GM23248 (cell line): ENCODE data around the gene AQP12A. TPM values are rescaled to one million over a fixed set of nuclear protein-coding genes. Genes with fewer than 3 reads are reported as not detected.

Experiments
- DNase-seq: peaks from one replicate; pipeline ENCODE4 v3.0.0-alpha.2; 2015
- H2AFZ ChIP-seq: fragments of 200-600 bp; sonication (generic); 2 replicates; pipeline ENCODE4 v1.6.1; 2016; ENCODE audit warnings: antibody characterized with exemption
- H3F3A ChIP-seq: fragments of 200-600 bp; sonication (generic); 2 replicates; pipeline ENCODE4 v1.6.1; 2016; ENCODE audit warnings: mild to moderate bottlenecking, antibody characterized with exemption, mixed run types; ENCODE audit not compliant: insufficient read depth
- H3K27ac ChIP-seq: fragments of 200-600 bp; sonication (generic); 2 replicates; pipeline ENCODE4 v1.5.1; 2016; ENCODE audit warnings: mild to moderate bottlenecking
- H3K27me3 ChIP-seq: fragments of 200-600 bp; sonication (generic); replicated peaks from 2 replicates; pipeline ENCODE4 v1.6.1; 2016; ENCODE audit warnings: mild to moderate bottlenecking; ENCODE audit not compliant: insufficient read depth
- H3K36me3 ChIP-seq: fragments of 200-600 bp; sonication (generic); 2 replicates; pipeline ENCODE4 v1.6.1; 2016; ENCODE audit warnings: low read depth, mild to moderate bottlenecking
- H3K4me1 ChIP-seq: fragments of 200-600 bp; sonication (generic); 2 replicates; pipeline ENCODE4 v1.6.1; 2016; ENCODE audit warnings: mild to moderate bottlenecking; ENCODE audit not compliant: insufficient read depth
- H3K4me2 ChIP-seq: fragments of 200-600 bp; sonication (generic); one replicate; pipeline ENCODE4 v1.6.1; 2016; ENCODE audit warnings: mild to moderate bottlenecking; ENCODE audit not compliant: unreplicated experiment
- H3K4me3 ChIP-seq: fragments of 200-600 bp; sonication (generic); 2 replicates; pipeline ENCODE4 v1.5.1; 2016; ENCODE audit warnings: mild to moderate bottlenecking
- H3K79me2 ChIP-seq: fragments of 200-600 bp; sonication (generic); 2 replicates; pipeline ENCODE4 v1.6.1; 2016; ENCODE audit warnings: mild to moderate bottlenecking; ENCODE audit not compliant: insufficient read depth
- H3K9ac ChIP-seq: fragments of 200-600 bp; sonication (generic); 2 replicates; pipeline ENCODE4 v1.6.1; 2016; ENCODE audit warnings: mild to moderate bottlenecking
- H3K9me2 ChIP-seq: fragments of 200-600 bp; sonication (generic); 2 replicates; pipeline ENCODE4 v1.6.1; 2016; ENCODE audit warnings: mixed run types, mild to moderate bottlenecking, moderate library complexity; ENCODE audit not compliant: insufficient read depth
- H3K9me3 ChIP-seq: fragments of 200-600 bp; sonication (generic); one replicate; pipeline ENCODE4 v1.6.1; 2017; ENCODE audit warnings: low read depth
- H4K20me1 ChIP-seq: fragments of 200-600 bp; sonication (generic); 2 replicates; pipeline ENCODE4 v1.6.0; 2016; ENCODE audit not compliant: insufficient read depth
- EZH2 ChIP-seq: fragments of 200-600 bp; sonication (generic); IDR thresholded peaks from 2 replicates; pipeline ENCODE4 v1.6.1; 2018; ENCODE audit warnings: antibody characterized with exemption, mild to moderate bottlenecking; ENCODE audit not compliant: insufficient read depth, poor library complexity, severe bottlenecking
- EZH2phosphoT487 ChIP-seq: fragments of 200-600 bp; sonication (generic); IDR thresholded peaks from 2 replicates; pipeline ENCODE4 v1.6.1; 2018; ENCODE audit warnings: antibody characterized with exemption, moderate library complexity, mild to moderate bottlenecking, low read depth; ENCODE audit not compliant: insufficient read depth
- WGBS, 2 experiments: methylation state at CpG; one replicate each; pipeline ENCODE4 v1.1.6; 2015 to 2017; ENCODE audit warnings: low lambda C conversion rate in 2 of 2, low coverage in 1 of 2; ENCODE audit errors: missing lambda C conversion rate in 2 of 2; 5-methylcytosine and 5-hydroxymethylcytosine counted together
- in situ Hi-C: fragments of 300-500 bp; cut with MboI; formaldehyde crosslinking; loops from 2 replicates; pipeline ENCODE4 v1.15.0; 2020
- polyA plus RNA-seq: library from polyadenylated mRNA; unstranded; fragments of >200 nt; fragmentation: Nextera tagmentation; extraction: Ambion mirVana; gene quantifications from 2 replicates; pipeline ENCODE4 v1.2.1, GENCODE V29; 2016
- total RNA-seq: library from RNA; depleted of rRNA; stranded (reverse); fragments of >200 nt; shearing (Covaris generic); gene quantifications from 2 replicates; pipeline ENCODE4 v1.2.3, GENCODE V29; 2014

AQP12A gene
- total and polyA plus RNA-seq, 2 experiments from 2014 or later: not detected

GRCh38 chr2:240713071-240713927, 21.6 kb downstream of the AQP12A start:
- Histone ChIP-seq H3K4me3 (no peak overlapping the region), H3K27ac (no peak overlapping the region), H3K9me3 (no peaks in the 10 kb centered on the region), H3K36me3 (no peaks in the 10 kb centered on the region), H3K4me2 (no peak overlapping the region), H3K4me1 (no peaks in the 10 kb centered on the region), H3K9me2 (no peaks in the 10 kb centered on the region), H3F3A (no peaks in the 10 kb centered on the region), H2AFZ (no peak overlapping the region), H3K27me3 (peaks cover 41% of the 10 kb centered on the region), H4K20me1 (no peaks in the 10 kb centered on the region), H3K79me2 (no peaks in the 10 kb centered on the region), H3K9ac (no peak overlapping the region)
- WGBS, 2 experiments: 54 to 56% methylated on average over 25 of the region's 25 CpGs
- in situ Hi-C loops: no loop called here
- DNase-seq: no peak
- TF ChIP-seq EZH2: no peak
- TF ChIP-seq EZH2phosphoT487: no peak

DNA sequence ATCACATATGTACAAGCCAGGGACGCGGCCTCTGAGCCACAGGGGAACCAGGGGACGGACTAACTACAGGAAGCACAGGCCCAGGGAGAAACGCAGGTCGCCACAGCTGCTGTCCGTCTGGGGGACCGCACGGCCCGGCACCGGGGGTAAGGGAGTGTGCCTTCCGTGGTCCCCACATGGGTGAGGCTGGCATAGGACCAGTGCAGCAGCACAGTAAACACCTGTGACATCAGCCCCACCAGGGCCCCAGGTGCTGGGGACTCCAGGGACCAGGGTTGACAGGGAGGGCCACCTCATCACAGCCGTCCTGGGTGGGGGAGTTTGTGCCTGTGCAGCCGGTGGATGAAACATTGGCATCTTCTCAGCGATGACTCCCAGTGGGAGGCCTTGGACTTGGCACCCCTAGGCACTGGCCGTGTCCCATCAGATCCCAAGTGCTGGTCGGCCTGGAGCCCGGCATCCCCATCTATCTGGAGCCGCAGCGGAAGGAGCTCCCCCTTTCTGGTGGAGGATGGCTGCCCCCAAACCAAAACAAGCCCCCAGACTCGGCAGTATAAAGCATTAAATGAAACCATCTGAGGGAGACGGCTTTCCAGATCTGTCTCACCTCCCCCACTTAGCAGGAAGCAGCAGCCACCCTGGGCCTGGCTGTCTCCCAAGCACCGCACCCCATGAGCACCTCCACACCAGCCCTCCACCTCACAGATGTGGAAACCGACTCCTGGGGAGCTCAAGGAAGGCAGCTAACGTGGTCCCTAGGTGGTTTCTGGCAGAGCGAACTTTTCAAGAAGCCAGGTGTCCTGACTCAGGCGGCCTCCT, 22.5 kb downstream of the AQP12A start:
- no peaks in the 10 kb centered on the region for H4K20me1 ChIP-seq
- TF ChIP-seq EZH2 (no peak), EZH2phosphoT487 (no peak)
- 30 to 31% methylated on average over 26 of the region's 26 CpGs for WGBS, 2 experiments
- H3K27me3 ChIP-seq: peaks cover 33% of the 10 kb centered on the region
- no peak overlapping the region for H2AFZ ChIP-seq
- DNase-seq: no peak
- H3K79me2 ChIP-seq: no peaks in the 10 kb centered on the region
- H3F3A ChIP-seq: no peaks in the 10 kb centered on the region
- H3K4me1 ChIP-seq: no peaks in the 10 kb centered on the region
- in situ Hi-C loops: no loop called here
- no peak overlapping the region for H3K9ac ChIP-seq
- no peaks in the 10 kb centered on the region for H3K9me2 ChIP-seq
- H3K4me3 ChIP-seq: no peak overlapping the region
- H3K36me3 ChIP-seq: no peaks in the 10 kb centered on the region
- no peak overlapping the region for H3K27ac ChIP-seq
- no peaks in the 10 kb centered on the region for H3K9me3 ChIP-seq
- H3K4me2 ChIP-seq: no peak overlapping the region

GRCh38 chr2:240714747-240715725, 23.4 kb downstream of the AQP12A start:
- 36 to 44% methylated on average over 22 to 23 of the region's 23 CpGs for WGBS, 2 experiments
- H3K27me3 ChIP-seq: peaks cover 25% of the 10 kb centered on the region

More at GRCh38 chr2:240714747-240715725, 23.4 kb downstream of the AQP12A start:
- Histone ChIP-seq H3K36me3 (no peaks in the 10 kb centered on the region), H3K79me2 (no peaks in the 10 kb centered on the region), H3K27ac (no peak overlapping the region), H3K4me2 (no peak overlapping the region), H3F3A (no peaks in the 10 kb centered on the region), H3K4me3 (no peak overlapping the region), H3K9me2 (no peaks in the 10 kb centered on the region), H3K4me1 (no peaks in the 10 kb centered on the region), H4K20me1 (no peaks in the 10 kb centered on the region), H2AFZ (no peak overlapping the region), H3K9me3 (no peaks in the 10 kb centered on the region), H3K9ac (no peak overlapping the region)
- in situ Hi-C loops: no loop called here
- no peak for TF ChIP-seq EZH2phosphoT487
- TF ChIP-seq EZH2: no peak
- DNase-seq: no peak
